OCI-LY7 (cell line): ENCODE measurements around the gene PSMA4. TPM values are rescaled to one million over a fixed set of nuclear protein-coding genes. Genes with fewer than 3 reads are reported as not detected.

Experiments
- BruUV-seq: library from RNA; stranded (reverse); fragments of 400-500 nt; replicated peaks from 2 replicates; lab custom pipeline; 2021; lab: Mats Ljungman, UMichigan
- CTCF ChIA-PET: fragments of 300-600 bp; sonication (Branson Sonifier 250); formaldehyde crosslinking; loops from one replicate; lab custom pipeline; 2022; ENCODE audit warnings: antibody characterized with exemption; ENCODE audit not compliant: unreplicated experiment; lab: Charles Lee
- POLR2A ChIA-PET: fragments of 300-600 bp; sonication (Branson Sonifier 250); formaldehyde crosslinking; loops from one replicate; lab custom pipeline; 2022; ENCODE audit warnings: antibody characterized with exemption; lab: Charles Lee
- DNase-seq: peaks from one replicate; pipeline ENCODE4 v3.0.0-alpha.2; 2015; ENCODE audit warnings: low spot score
- H2AFZ ChIP-seq: fragments of 200-600 bp; sonication (generic), shearing (Covaris generic); 2 replicates; pipeline ENCODE4 v1.6.1; 2014; ENCODE audit warnings: mild to moderate bottlenecking, antibody characterized with exemption, low read length, moderate library complexity
- H3K27ac ChIP-seq: fragments of 200-600 bp; sonication (generic); 2 replicates; pipeline ENCODE4 v1.5.1; 2014; ENCODE audit warnings: mixed run types, low read depth, mild to moderate bottlenecking, moderate library complexity, low read length, inconsistent platforms; ENCODE audit not compliant: poor library complexity, severe bottlenecking
- H3K36me3 ChIP-seq: fragments of 200-600 bp; sonication (generic); 2 replicates; pipeline ENCODE4 v1.6.1; 2014; ENCODE audit warnings: mild to moderate bottlenecking, antibody characterized with exemption, low read length, moderate library complexity, mixed read lengths; ENCODE audit not compliant: insufficient read depth
- H3K4me1 ChIP-seq: fragments of 200-600 bp; sonication (generic); 2 replicates; pipeline ENCODE4 v1.5.1; 2014; ENCODE audit warnings: mild to moderate bottlenecking, low read length; ENCODE audit not compliant: insufficient read depth, poor library complexity, severe bottlenecking
- H3K4me2 ChIP-seq: fragments of 200-600 bp; sonication (generic); 2 replicates; pipeline ENCODE4 v1.6.1; 2014; ENCODE audit warnings: mild to moderate bottlenecking, low read length
- H3K4me3 ChIP-seq: fragments of 200-600 bp; sonication (generic); 2 replicates; pipeline ENCODE4 v1.5.1; 2014; ENCODE audit warnings: mild to moderate bottlenecking, low read depth, low read length; ENCODE audit not compliant: poor library complexity, severe bottlenecking
- H3K79me2 ChIP-seq: fragments of 200-600 bp; sonication (generic); 2 replicates; pipeline ENCODE4 v1.6.1; 2016; ENCODE audit warnings: low read depth, mild to moderate bottlenecking, low read length, moderate library complexity, mixed read lengths; ENCODE audit not compliant: insufficient read depth
- H3K9me2 ChIP-seq: fragments of 200-600 bp; sonication (generic); 2 replicates; pipeline ENCODE4 v1.6.1; 2016; ENCODE audit warnings: mild to moderate bottlenecking, low read length, mixed read lengths; ENCODE audit not compliant: insufficient read depth
- H3K9me3 ChIP-seq: fragments of 200-600 bp; sonication (generic); 2 replicates; pipeline ENCODE4 v1.6.1; 2014; ENCODE audit warnings: mild to moderate bottlenecking, mixed run types, low read length, mixed read lengths
- H4K20me1 ChIP-seq: fragments of 200-600 bp; sonication (generic); 2 replicates; pipeline ENCODE4 v1.6.1; 2014; ENCODE audit warnings: mild to moderate bottlenecking, antibody characterized with exemption, low read length, moderate library complexity, mixed read lengths; ENCODE audit not compliant: insufficient read depth
- CTCF ChIP-seq: fragments of 200-600 bp; sonication (generic); conservative IDR thresholded peaks from 2 replicates; pipeline ENCODE4 v1.5.1; 2014; ENCODE audit warnings: mild to moderate bottlenecking, antibody characterized with exemption, low read length, moderate library complexity, mixed read lengths
- EZH2phosphoT487 ChIP-seq: fragments of 200-600 bp; sonication (generic); IDR thresholded peaks from 2 replicates; pipeline ENCODE4 v1.6.1; 2018; ENCODE audit warnings: low read depth, borderline replicate concordance, mild to moderate bottlenecking, mixed run types, antibody characterized with exemption, low read length, moderate library complexity, mixed read lengths
- intact Hi-C: fragments of 100-400 bp; cut with micrococcal nuclease; formaldehyde crosslinking; loops from one replicate; pipeline ENCODE4 v1.10.0; 2022; ENCODE audit not compliant: unreplicated experiment
- total RNA-seq, 2 experiments: library from RNA; depleted of rRNA in 1 of 2; stranded (reverse); fragments of >200 nt in 1 of 2; shearing (Covaris generic) in 1 of 2; gene quantifications; 2 replicates each; pipeline ENCODE4 v1.2.3, GENCODE V29; 2014 to 2022

PSMA4 gene
- total RNA-seq, 2 experiments from 2014 or later: 186 to 254 TPM

- TF ChIP-seq EZH2phosphoT487: no peak
- TF ChIP-seq CTCF: no peak
- POLR2A ChIA-PET: interaction anchor here (0.5 to 1.9 kb wide), 11 partner anchors 13 to 439 kb away, joined by 3 to 7 read pairs (median 3); partner anchors contain the start of genes PSMA4 and SKIC8
Measured at GRCh38 chr15:78565097-78565950, 25.1 kb downstream of the PSMA4 start, which contains the start of gene CHRNA5. Gene CHRNA5, plus strand, starts transcription at chr15:78565520. Its CDS starts 200 bp downstream, at chr15:78565720.

GRCh38 chr15:78565951-78566774 is 25.9 kb downstream of the PSMA4 start:
- Histone ChIP-seq H3K4me2 (peak overlapping the region; percentile 92), H3K4me1 (peaks cover 19% of the 10 kb centered on the region), H3K9me3 (no peaks in the 10 kb centered on the region), H4K20me1 (no peaks in the 10 kb centered on the region), H3K36me3 (no peaks in the 10 kb centered on the region), H3K27ac (no peak overlapping the region), H3K9me2 (no peaks in the 10 kb centered on the region), H2AFZ (peak overlapping the region; percentile 76; the same call in 1 of the 2 replicates), H3K4me3 (peak overlapping the region; percentile 74), H3K79me2 (no peaks in the 10 kb centered on the region; the same call in 1 of the 2 replicates)
- intact Hi-C loops: loop anchor here (2.0 kb wide), 1 partner anchor 25 kb away; the partner anchor contains the start of gene PSMA4
- DNase-seq: no peak
- BruUV-seq: TSS peak; percentile 61
- ChIA-PET POLR2A (interaction anchor here (0.5 to 1.9 kb wide), 5 partner anchors 14 to 308 kb away, joined by 3 to 7 read pairs (median 3); partner anchors contain the start of genes PSMA4 and SKIC8), CTCF (interaction anchor here (0.5 kb wide), 1 partner anchor 50 kb away, joined by 6 read pairs; no protein-coding TSS in a partner anchor)
- 0 out of 2 replicates have a peak, but pooled peaks have one; percentile 8 for TF ChIP-seq CTCF
- no peak for TF ChIP-seq EZH2phosphoT487

More at GRCh38 chr15:78565097-78565950, 25.1 kb downstream of the PSMA4 start, which contains the start of gene CHRNA5:
- H3K36me3 ChIP-seq: no peaks in the 10 kb centered on the region
- peak within 1 kb of the TSS; percentile 92 for H3K4me2 ChIP-seq
- CTCF ChIA-PET: interaction anchor here (0.5 to 0.6 kb wide), 2 partner anchors 8 to 51 kb away, joined by 6 read pairs; no protein-coding TSS in a partner anchor
- peak within 1 kb of the TSS; percentile 76 for H2AFZ ChIP-seq
- H3K9me2 ChIP-seq: no peaks in the 10 kb centered on the region
- no peaks in the 10 kb centered on the region; the same call in 1 of the 2 replicates for H3K79me2 ChIP-seq
- intact Hi-C loops: loop anchor here (2.0 kb wide), 1 partner anchor 25 kb away; the partner anchor contains the start of gene PSMA4
- peak within 1 kb of the TSS; percentile 74 for H3K4me3 ChIP-seq
- no TSS peak for BruUV-seq
- DNase-seq: peak; percentile 78
- H3K4me1 ChIP-seq: peaks cover 19% of the 10 kb centered on the region
- H4K20me1 ChIP-seq: no peaks in the 10 kb centered on the region
- no peaks in the 10 kb centered on the region for H3K9me3 ChIP-seq
- peak within 1 kb of the TSS; percentile 22 for H3K27ac ChIP-seq
